ENCODE results near the gene RNF112.
A peak's percentile ranks its signal among the peaks of the same experiment; 100 is the strongest.

Gene RNF112

GRCh38 chr17:19377602-19378415 is 33.2 kb upstream of the RNF112 start:
- Histone ChIP-seq H2AFZ (ENCODE audit: low read depth, low read length, severe bottlenecking) (peak overlapping the region; percentile 93), H3K4me2 (ENCODE audit: low read depth, low read length, poor library complexity, severe bottlenecking) (peak overlapping the region; percentile 91), H3F3A (ENCODE audit: insufficient read depth) (no peaks in the 10 kb centered on the region; the same call in 1 of the 2 replicates), H3K9ac (ENCODE audit: low read length) (peak overlapping the region; percentile 79), H3K4me3 (ENCODE audit: insufficient read depth, low read length, poor library complexity, severe bottlenecking) (peak overlapping the region; percentile 82), H3K9me3 (ENCODE audit: insufficient read depth, low read length) (no peaks in the 10 kb centered on the region), H3K27me3 (ENCODE audit: low read length) (no peaks in the 10 kb centered on the region), H3K79me2 (ENCODE audit: insufficient read depth, low read length) (peaks cover 5% of the 10 kb centered on the region; the same call in 1 of the 2 replicates), H4K20me1 (ENCODE audit: low read depth, low read length) (no peaks in the 10 kb centered on the region), H3K9me2 (replicated peaks; ENCODE audit: insufficient read depth, low read length) (no peaks in the 10 kb centered on the region), H3K27ac (ENCODE audit: low read depth, low read length) (peak overlapping the region; percentile 63), H3K36me3 (ENCODE audit: low read length) (no peaks in the 10 kb centered on the region)
- TF ChIP-seq EZH2phosphoT487 (conservative IDR thresholded peaks at IDR 0.05; ENCODE audit: low read length): no peak
- no peak for TF ChIP-seq CTCF (IDR thresholded peaks at IDR 0.05; ENCODE audit: insufficient read depth, low read length, poor library complexity, severe bottlenecking)

- Histone ChIP-seq H3K27ac (ENCODE audit: low read depth, low read length) (peak within 1 kb of the TSS; percentile 63), H3K9me2 (replicated peaks; ENCODE audit: insufficient read depth, low read length) (no peaks in the 10 kb centered on the region), H2AFZ (ENCODE audit: low read depth, low read length, severe bottlenecking) (peak within 1 kb of the TSS; percentile 93), H3K79me2 (ENCODE audit: insufficient read depth, low read length) (peaks cover 5% of the 10 kb centered on the region; the same call in 1 of the 2 replicates), H3K36me3 (ENCODE audit: low read length) (no peaks in the 10 kb centered on the region), H3K9ac (ENCODE audit: low read length) (peak within 1 kb of the TSS; percentile 79), H4K20me1 (ENCODE audit: low read depth, low read length) (no peaks in the 10 kb centered on the region), H3K4me3 (ENCODE audit: insufficient read depth, low read length, poor library complexity, severe bottlenecking) (peak within 1 kb of the TSS; percentile 82), H3K4me2 (ENCODE audit: low read depth, low read length, poor library complexity, severe bottlenecking) (peak within 1 kb of the TSS; percentile 91), H3K27me3 (ENCODE audit: low read length) (no peaks in the 10 kb centered on the region), H3K9me3 (ENCODE audit: insufficient read depth, low read length) (no peaks in the 10 kb centered on the region), H3F3A (ENCODE audit: insufficient read depth) (no peaks in the 10 kb centered on the region; the same call in 1 of the 2 replicates)
- TF ChIP-seq CTCF (IDR thresholded peaks at IDR 0.05; ENCODE audit: insufficient read depth, low read length, poor library complexity, severe bottlenecking): no peak
- TF ChIP-seq EZH2phosphoT487 (conservative IDR thresholded peaks at IDR 0.05; ENCODE audit: low read length): no peak
Observed at GRCh38 chr17:19378416-19379360, 32.3 kb upstream of the RNF112 start, which contains the start of gene MAPK7. MAPK7 (plus strand) TSS chr17:19378498; CDS start chr17:19378901, 403 bp downstream.

- no peak overlapping the region for H3K27ac ChIP-seq (ENCODE audit: low read depth, low read length)
- H3K36me3 ChIP-seq (ENCODE audit: low read length): no peaks in the 10 kb centered on the region
- peak overlapping the region; percentile 68 for H3K4me2 ChIP-seq (ENCODE audit: low read depth, low read length, poor library complexity, severe bottlenecking)
- H3F3A ChIP-seq (ENCODE audit: insufficient read depth): no peaks in the 10 kb centered on the region; the same call in 1 of the 2 replicates
- H3K79me2 ChIP-seq (ENCODE audit: insufficient read depth, low read length): peaks cover 5% of the 10 kb centered on the region; the same call in 1 of the 2 replicates
- H3K9ac ChIP-seq (ENCODE audit: low read length): no peak overlapping the region; the same call in 1 of the 2 replicates
- no peaks in the 10 kb centered on the region for H3K9me3 ChIP-seq (ENCODE audit: insufficient read depth, low read length)
- H4K20me1 ChIP-seq (ENCODE audit: low read depth, low read length): no peaks in the 10 kb centered on the region
- no peak overlapping the region for H2AFZ ChIP-seq (ENCODE audit: low read depth, low read length, severe bottlenecking)
- no peak for TF ChIP-seq CTCF (IDR thresholded peaks at IDR 0.05; ENCODE audit: insufficient read depth, low read length, poor library complexity, severe bottlenecking)
- no peak for TF ChIP-seq EZH2phosphoT487 (conservative IDR thresholded peaks at IDR 0.05; ENCODE audit: low read length)
- H3K4me3 ChIP-seq (ENCODE audit: insufficient read depth, low read length, poor library complexity, severe bottlenecking): no peak overlapping the region
- H3K27me3 ChIP-seq (ENCODE audit: low read length): no peaks in the 10 kb centered on the region
- no peaks in the 10 kb centered on the region for H3K9me2 ChIP-seq (replicated peaks; ENCODE audit: insufficient read depth, low read length)
Observed at GRCh38 chr17:19379361-19380065, 31.5 kb upstream of the RNF112 start.

All from SU-DHL-6 (cell line).